Measurements from ENCODE around the gene UNC5C.
A peak's percentile ranks its signal among the peaks of the same experiment; 100 is the strongest.

The UNC5C gene

GRCh38 chr4:95216636-95217035 lies 332.1 kb downstream of the UNC5C start:
- DNase-seq (ENCODE audit: low spot score), result no peak

DNA sequence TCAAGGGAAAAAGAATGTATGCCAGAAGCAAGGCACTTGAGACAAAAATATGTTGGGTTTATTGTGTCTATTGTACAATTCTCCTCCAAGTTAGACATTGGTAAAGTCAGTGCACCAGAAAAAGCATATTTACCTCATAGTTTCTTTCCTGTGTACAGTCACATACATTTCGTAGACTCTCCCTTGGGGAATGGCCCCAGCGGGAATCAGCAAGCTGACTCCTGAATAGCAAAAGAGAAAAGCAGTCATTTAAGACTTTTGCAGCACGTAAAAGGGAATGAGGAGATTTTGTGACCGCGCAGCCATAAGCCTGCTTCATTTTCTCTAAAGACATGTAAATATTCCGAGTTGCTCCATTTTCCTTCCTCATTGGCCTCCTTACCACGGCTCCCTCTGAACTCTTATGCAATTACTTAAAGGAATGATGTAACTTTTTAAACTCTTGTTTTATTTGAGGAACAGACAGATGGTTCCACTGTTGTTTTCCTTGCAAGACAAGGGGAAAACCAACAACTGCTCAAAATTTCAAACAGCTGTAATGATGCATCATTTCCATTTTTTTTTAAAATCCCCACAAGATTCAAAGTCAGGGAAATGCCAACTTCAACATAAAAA lies 332.7 kb downstream of the UNC5C start:
- DNase-seq (ENCODE audit: low spot score), result no peak

DNA sequence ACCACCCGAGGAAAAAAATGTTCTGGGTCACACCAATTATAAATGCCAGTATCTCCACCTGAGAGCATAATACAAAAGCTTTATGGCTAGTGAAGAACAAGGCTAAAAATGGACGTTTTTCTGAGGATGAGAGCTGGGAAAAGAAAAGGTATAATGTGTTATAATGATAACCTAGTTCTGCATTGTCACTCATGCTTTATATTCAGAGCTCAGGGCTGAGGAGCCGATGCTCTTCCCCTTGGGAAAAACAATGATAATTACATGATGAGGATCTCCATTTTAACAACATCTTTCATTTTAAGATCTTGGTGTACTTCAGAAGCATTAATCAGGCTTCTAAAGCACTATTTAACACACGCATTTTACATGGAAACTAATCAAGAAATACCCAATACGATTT lies 333.7 kb downstream of the UNC5C start:
- no peak for DNase-seq (ENCODE audit: low spot score)

GRCh38 chr4:95214408-95214807 lies 334.4 kb downstream of the UNC5C start:
- DNase-seq (ENCODE audit: low spot score), result no peak

GRCh38 chr4:95213366-95213765 lies 335.4 kb downstream of the UNC5C start:
- peak; percentile 52 for DNase-seq (ENCODE audit: low spot score)

DNA sequence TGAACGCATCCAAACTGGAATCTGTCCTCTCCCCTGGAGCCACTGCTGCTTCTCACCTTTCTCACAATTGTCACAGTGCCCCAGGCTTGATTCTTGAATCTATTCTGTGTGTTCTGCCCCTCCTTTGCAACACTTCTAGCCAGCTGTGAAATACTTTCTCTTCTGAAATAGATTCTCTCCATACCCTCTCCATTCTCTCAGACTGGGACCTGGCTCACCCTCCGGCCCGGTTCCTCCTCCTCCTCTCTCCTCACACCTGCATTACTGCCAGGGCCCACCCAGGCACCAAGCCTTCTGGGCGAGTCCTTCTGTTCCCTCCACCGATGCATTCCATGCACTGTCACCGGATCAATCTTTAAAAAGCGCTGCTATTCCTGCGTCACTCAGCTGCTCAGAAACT lies 336.1 kb downstream of the UNC5C start:
- DNase-seq (ENCODE audit: low spot score), result no peak

DNA sequence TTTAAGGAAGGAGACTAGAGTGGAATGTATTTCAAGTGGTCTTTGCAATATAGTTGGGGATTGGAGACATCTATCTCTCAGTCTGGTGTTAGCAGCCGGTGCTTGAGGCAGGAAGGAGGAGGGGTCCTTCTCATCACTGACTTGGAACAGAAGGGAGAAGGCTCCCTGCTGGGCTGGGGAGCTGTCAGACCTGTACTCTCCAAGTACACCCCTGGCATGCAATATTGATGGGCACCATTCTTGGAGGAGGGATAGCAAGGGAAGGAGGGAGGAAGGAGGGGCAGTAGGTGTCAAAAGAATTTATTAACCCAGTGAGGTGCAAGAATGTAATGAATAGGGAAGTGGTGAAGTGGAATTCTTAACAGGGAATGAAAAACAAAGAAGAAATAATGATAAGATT lies 338.8 kb downstream of the UNC5C start:
- DNase-seq (ENCODE audit: low spot score), result no peak

GRCh38 chr4:95204873-95205272 lies 343.9 kb downstream of the UNC5C start:
- DNase-seq (ENCODE audit: low spot score), result no peak

- DNase-seq (ENCODE audit: low spot score), result no peak
Observed at GRCh38 chr4:95204267-95204844, 344.4 kb downstream of the UNC5C start.

DNA sequence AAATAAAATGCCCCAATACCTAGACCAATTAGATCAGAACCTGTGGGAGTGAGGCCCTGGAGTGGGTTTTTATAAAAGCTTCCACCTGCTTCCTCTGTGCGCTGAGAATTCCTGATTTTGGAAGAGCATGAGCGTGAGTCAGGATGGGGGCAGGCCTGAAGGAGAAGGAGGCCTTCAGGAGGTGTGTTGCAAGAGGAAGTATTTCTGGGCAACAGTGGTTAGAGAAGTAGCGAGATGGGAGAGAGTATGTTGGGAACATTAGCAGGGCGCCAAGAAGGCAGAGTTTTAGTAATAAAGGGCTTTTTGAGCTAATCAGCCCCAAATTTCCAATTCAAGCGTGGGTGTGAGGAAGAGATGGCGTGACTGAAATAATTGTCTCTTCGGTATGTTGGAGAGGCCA lies 349.8 kb downstream of the UNC5C start:
- DNase-seq (ENCODE audit: low spot score), result no peak

- DNase-seq (ENCODE audit: low spot score), result no peak
Observed at GRCh38 chr4:95197353-95197752, 351.4 kb downstream of the UNC5C start.

DNA sequence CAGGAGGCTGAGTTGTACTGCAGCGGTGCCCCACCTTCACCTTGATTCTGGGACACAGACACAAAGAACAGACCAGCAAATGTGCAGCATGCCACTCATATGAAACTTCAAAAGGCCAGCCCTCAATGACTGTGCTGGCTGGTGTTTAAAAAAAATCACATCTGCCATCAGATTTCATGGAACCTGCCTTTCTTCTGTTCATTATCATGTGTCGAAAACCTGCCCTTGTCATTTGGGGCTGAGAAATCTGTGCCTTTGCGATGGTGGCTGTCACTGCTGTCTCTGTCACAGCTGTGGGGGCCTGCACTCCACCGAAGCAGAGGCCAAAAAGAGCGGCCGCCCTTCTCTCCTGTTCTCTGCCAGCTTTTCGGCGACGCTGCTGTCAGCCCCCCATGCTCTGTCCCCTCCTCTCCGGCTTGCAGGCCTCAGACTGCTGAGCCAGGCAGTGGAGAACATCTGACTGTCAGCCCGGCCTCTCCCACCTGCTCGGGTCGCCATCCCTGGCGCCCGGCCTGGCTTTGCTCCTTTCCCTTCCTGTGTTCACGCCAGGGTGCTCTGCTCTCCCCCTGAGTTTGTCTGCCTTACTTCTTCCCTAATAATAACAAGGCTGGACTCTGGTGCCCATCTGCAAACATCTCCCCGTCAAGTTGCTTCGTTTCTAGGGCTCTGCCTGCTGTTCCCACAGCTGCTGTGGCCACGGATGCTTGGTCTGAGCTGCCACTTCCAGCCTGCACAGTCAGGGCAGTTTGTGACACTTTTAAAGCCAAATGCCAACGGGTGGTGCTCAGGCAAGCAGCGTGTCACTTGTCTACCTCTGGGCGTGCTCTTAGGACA lies 355.2 kb downstream of the UNC5C start:
- DNase-seq (ENCODE audit: low spot score), result no peak

GRCh38 chr4:95191537-95191936 lies 357.2 kb downstream of the UNC5C start:
- no peak for DNase-seq (ENCODE audit: low spot score)

DNA sequence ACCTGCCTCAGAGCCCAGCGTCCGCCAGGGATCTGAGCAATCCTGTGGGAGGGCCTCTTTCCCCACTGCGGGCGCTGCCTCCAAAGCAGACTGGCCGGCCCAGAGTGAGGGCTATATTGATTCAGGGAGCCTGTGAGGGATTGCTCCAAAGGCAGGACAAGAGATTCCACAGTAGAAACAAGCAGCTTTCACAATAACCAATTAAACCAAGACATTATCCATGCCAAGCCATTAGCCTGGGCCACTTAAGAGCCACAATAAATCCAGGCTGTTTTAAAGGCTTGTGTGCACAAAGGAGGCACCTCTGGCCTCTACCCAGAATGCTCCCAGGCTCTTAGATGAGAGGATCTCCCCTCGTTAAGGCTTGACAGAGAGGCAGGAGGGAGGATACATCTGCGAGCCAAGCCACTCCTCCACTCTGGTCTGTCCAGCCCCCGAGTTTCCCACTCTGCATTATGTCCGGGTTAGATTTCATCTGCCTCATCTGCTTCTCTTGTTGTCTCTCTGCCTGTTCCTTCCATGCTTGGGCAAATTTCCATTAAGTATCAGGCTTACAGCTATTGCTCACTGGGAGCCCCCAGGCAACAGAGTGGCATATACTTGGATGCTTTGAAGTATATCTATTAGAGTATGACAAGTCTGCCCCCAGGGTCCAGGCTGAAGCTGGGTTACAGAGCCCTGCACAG lies 357.9 kb downstream of the UNC5C start:
- no peak for DNase-seq (ENCODE audit: low spot score)

- no peak for DNase-seq (ENCODE audit: low spot score)
Observed at GRCh38 chr4:95188701-95189370, 359.9 kb downstream of the UNC5C start.

DNA sequence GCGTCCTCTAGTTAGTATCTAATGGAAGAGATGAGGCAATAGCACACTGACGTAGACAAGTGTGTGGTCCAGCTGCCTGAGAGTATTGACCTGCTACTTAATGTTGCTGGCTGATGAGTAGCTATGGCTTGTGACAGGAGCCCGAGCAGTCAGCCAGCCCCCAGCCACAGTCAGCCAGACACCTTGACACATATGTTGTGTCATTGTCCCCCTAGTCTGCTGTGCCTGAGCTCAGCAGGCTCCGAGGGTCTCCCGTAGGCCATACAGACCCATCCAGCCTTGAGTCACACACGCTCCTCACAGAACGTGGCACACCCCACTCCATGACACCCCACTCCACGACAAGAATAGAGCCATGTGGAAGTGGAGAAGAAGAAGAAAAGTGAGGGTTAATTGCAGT lies 362.1 kb downstream of the UNC5C start:
- DNase-seq (ENCODE audit: low spot score), result no peak

DNA sequence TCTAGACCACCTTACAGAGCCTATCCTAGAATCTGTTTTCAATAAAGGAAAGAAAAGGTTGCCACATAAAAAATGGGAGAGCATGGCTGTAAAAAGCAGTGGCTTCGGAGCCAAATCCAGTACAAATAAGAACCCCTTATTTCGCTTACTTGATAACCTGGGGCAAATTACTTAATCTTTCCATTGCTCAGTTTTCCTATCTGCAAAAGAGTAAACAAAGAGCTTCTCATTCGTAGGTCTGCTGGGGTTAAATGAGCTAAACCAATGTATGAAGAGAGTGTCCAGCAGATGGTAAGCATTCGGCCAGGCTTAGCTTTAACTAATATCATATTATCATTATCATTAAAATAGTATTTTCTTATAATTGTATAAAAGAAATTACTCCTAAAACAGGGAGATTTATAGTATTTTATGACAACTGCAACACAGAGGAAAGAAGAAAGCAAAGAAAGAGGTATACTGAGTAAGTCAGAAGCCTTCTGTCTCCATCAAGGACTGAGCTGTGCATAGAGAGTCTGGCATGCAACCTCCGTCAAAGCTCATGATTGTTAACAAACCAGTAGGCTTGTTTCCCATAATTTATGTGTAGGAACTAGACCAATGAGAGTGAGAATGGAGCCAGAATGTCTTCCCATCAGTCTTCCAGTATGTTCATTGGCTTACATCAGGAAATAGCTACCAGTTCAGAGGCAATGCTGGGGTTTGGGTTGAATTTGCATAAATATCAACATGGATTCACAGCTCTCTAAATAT lies 364.9 kb downstream of the UNC5C start:
- DNase-seq (ENCODE audit: low spot score), result no peak

DNA sequence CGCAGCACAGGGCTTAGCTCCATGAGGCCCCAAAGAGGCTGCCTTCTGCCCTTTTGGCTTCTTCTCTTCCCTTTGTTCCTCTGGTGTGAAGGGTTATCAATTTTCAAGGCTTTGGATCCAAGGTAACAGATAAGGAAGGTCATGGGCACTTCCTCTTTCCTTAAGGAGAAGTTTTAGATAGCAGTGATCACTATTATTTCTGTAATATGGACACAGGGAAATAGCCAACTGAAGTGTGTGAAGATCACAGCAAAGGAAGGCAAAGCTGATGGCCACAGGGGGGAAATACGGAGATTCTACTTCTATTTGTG lies 366.8 kb downstream of the UNC5C start:
- no peak for DNase-seq (ENCODE audit: low spot score)

- no peak for DNase-seq (ENCODE audit: low spot score)
Observed at GRCh38 chr4:95181243-95181995, 367.4 kb downstream of the UNC5C start.

DNA sequence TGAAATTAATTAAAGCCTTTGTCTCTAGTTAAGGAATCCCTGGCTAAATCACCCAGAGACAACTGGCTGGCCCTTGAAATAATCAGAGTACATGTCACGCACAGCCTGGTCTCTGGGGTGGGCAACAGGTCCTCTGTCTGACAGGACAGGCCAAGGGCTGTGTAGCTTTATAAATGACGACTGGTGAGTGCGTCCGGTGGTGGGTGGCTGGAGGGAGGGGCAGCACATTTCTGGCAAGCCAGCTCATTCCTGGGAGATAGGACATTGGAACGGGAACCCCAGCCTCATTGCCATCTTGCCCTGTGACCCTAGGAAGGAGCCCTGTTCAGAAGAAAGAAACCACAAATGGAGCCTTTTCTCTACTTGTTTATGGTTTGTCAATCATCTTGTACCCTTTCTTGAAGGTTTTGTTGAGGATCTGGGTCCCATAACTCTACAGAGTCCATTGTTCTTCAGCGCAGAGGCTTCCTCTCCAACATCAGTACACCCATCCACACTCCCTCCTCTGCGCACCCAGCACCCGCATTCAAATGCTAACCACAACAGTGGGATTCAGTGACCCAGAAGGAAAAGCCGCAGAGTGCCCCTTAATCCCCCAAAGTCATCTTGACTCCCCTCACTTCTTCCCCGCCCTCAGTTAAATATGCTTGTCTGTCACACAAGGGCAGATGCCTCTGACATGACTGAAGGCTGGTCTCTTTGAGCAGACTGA lies 368.1 kb downstream of the UNC5C start:
- no peak for DNase-seq (ENCODE audit: low spot score)

All from putamen (tissue), 1 donor.